MM.1S (cell line): ENCODE measurements around the gene RNF114.

ENCODE experiments used
- EZH2 ChIP-seq: fragments of 300-600 bp; sonication (generic); optimal IDR thresholded peaks from 2 replicates; pipeline ENCODE3; 2017; ENCODE audit warnings: low read depth, mild to moderate bottlenecking, antibody characterized with exemption, low read length, mixed read lengths
- EZH2phosphoT487 ChIP-seq: fragments of 300-600 bp; sonication (generic); IDR thresholded peaks from 2 replicates; pipeline ENCODE4 v1.6.1; 2018; ENCODE audit warnings: antibody characterized with exemption, low read length
- TF ChIP-seq, protein P1 (sequence below): fragments of 300-600 bp; sonication (generic); IDR thresholded peaks from 2 replicates; pipeline ENCODE4 v1.5.1; 2016; ENCODE audit warnings: antibody characterized with exemption, low read length, mixed read lengths

DNA sequence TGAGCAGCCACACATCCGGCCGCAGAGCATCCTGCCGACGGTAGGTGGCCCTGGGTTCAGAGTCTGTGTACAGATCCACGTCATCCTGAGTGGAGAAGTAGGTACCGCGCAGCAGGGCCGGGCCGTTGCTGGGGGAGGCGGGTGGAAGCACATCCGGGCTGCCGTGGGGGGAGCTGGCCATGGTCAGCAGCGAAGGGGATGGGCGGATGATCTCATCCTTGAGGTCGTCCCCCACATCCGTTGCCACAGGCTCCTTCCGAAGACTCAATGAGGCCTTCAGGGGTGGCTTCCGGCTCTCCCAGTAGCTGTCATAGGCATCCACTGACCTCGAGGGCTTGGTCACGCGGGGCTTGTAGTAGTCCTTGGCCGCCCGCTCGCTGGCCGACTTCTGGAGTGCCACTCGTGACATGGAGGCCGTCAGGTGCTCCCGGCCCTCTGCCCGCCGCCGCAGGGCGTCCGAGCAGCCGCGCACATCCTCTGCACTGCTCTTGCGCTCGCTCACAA, 30.0 kb upstream of the RNF114 start:
- TF ChIP-seq, protein P1, sequence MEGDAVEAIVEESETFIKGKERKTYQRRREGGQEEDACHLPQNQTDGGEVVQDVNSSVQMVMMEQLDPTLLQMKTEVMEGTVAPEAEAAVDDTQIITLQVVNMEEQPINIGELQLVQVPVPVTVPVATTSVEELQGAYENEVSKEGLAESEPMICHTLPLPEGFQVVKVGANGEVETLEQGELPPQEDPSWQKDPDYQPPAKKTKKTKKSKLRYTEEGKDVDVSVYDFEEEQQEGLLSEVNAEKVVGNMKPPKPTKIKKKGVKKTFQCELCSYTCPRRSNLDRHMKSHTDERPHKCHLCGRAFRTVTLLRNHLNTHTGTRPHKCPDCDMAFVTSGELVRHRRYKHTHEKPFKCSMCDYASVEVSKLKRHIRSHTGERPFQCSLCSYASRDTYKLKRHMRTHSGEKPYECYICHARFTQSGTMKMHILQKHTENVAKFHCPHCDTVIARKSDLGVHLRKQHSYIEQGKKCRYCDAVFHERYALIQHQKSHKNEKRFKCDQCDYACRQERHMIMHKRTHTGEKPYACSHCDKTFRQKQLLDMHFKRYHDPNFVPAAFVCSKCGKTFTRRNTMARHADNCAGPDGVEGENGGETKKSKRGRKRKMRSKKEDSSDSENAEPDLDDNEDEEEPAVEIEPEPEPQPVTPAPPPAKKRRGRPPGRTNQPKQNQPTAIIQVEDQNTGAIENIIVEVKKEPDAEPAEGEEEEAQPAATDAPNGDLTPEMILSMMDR: no peak
- TF ChIP-seq EZH2phosphoT487 (no peak), EZH2 (no peak)
